Mucosa of descending colon (tissue), 3 donors: ENCODE results near the gene MYH3. TPM values are rescaled to one million over a fixed set of nuclear protein-coding genes. Genes with fewer than 3 reads are reported as not detected.

Experiments
- ATAC-seq: fragments of 200-7000 bp; cut with Tn5 transposase; one replicate; pipeline ENCODE4 v1.9.1; 2020; ENCODE audit warnings: mild to moderate bottlenecking, moderate library complexity
- DNase-seq, 3 donors: peaks; one replicate each; pipeline ENCODE4 v3.0.0-alpha.2; 2020
- H3K36me3 ChIP-seq: fragments of 200-600 bp; one replicate; pipeline ENCODE4 v1.8.0; 2021; ENCODE audit warnings: low read depth, mild to moderate bottlenecking
- H3K4me1 ChIP-seq: fragments of 200-600 bp; one replicate; pipeline ENCODE4 v1.8.0; 2021; ENCODE audit warnings: low read depth, mild to moderate bottlenecking
- H3K4me3 ChIP-seq: fragments of 200-600 bp; one replicate; pipeline ENCODE4 v1.8.0; 2021; ENCODE audit warnings: mild to moderate bottlenecking
- H3K9me3 ChIP-seq: fragments of 200-600 bp; one replicate; pipeline ENCODE4 v1.8.0; 2021; ENCODE audit warnings: mild to moderate bottlenecking
- intact Hi-C, 2 donors: fragments of 100-400 bp; cut with DNase I in 1 of 2; cut with micrococcal nuclease in 1 of 2; formaldehyde crosslinking; loops; one replicate each; pipeline versions ENCODE4 v1.11.0 to v1.11.1; 2022; cut with DNase I, micrococcal nuclease
- total RNA-seq, 3 donors: library from RNA; stranded (reverse); fragmentation: NEBNext Ultra II Directional in 2 of 3; extraction: Animal tissue kit (Norgen Biotek cat#: 25700) in 2 of 3; gene quantifications; one replicate each; pipeline versions ENCODE4 v1.2.1 to v1.2.4, GENCODE V29; 2021 to 2023
- TF ChIP-seq, protein P1 (sequence below): fragments of 200-600 bp; IDR thresholded peaks from one replicate; pipeline ENCODE4 v1.8.0; 2022; ENCODE audit warnings: antibody characterized with exemption, mild to moderate bottlenecking
- donor health status: DM: no; HTN: no; CAD: no; lungs with moderate emphysema.
- donor health status: DM: no; HTN: no; CAD: no.
- donor health status: DM: no; HTN: yes; CAD: no.

Gene MYH3
- total RNA-seq, 3 donors from 2014 or later, result 2.0 to 3.2 (median 2.3) TPM

DNA sequence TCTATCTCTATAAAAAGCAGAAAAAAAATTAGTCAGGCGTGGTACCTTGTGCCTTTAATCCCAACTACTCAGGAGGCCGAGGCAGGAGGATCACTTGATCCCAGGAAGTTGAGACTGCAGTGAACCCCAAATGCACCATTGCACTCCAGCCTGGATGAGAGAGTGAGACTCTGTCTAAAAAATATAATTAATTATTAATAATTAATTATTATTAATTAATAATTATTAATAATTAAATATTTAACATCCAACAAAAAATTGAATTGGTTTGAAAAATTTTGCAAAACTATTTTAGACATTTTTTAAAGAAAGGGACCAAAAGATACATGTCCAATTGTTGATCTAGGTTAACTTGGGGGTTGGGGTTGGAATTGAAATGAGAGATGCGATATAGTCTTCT is 51.0 kb downstream of the MYH3 start:
- H3K4me1 ChIP-seq, result no peaks in the 10 kb centered on the region
- H3K36me3 ChIP-seq, result no peaks in the 10 kb centered on the region
- intact Hi-C loops, result no loop called here
- no peaks in the 10 kb centered on the region for H3K9me3 ChIP-seq
- DNase-seq, result no peak
- no peak overlapping the region for H3K4me3 ChIP-seq
- ATAC-seq, result no peak
- TF ChIP-seq, protein P1, sequence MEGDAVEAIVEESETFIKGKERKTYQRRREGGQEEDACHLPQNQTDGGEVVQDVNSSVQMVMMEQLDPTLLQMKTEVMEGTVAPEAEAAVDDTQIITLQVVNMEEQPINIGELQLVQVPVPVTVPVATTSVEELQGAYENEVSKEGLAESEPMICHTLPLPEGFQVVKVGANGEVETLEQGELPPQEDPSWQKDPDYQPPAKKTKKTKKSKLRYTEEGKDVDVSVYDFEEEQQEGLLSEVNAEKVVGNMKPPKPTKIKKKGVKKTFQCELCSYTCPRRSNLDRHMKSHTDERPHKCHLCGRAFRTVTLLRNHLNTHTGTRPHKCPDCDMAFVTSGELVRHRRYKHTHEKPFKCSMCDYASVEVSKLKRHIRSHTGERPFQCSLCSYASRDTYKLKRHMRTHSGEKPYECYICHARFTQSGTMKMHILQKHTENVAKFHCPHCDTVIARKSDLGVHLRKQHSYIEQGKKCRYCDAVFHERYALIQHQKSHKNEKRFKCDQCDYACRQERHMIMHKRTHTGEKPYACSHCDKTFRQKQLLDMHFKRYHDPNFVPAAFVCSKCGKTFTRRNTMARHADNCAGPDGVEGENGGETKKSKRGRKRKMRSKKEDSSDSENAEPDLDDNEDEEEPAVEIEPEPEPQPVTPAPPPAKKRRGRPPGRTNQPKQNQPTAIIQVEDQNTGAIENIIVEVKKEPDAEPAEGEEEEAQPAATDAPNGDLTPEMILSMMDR, result no peak

DNA sequence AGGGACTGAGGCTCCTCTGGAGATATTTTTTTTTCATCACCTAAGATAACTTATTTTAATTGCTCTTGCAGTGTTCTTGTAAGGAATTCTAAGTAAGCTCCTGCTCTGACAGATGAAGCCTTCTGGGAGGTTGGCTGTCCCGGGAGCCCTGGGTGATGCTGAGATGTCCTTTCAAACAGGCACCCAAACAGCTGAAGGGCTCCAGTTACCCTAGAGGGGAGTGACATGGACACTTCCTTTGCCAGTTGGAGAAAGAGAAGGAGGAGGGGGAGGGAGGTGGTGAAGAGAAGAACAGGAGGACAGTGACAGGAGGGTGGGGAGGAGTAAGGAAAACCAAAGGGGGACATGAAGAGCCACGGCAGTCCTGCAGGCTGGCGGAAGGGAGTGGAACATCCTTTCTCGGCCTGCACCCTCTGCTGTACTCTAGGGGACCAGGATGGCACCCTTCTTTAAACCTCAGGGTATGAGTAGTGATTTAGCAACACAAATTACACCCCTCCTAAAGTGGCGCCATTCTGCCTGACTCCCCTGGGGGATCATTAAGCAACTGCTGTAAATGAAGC is 51.8 kb downstream of the MYH3 start:
- DNase-seq (no peak), ATAC-seq (no peak)
- Histone ChIP-seq H3K4me1 (no peaks in the 10 kb centered on the region), H3K4me3 (no peak overlapping the region), H3K36me3 (no peaks in the 10 kb centered on the region), H3K9me3 (no peaks in the 10 kb centered on the region)
- TF ChIP-seq, protein P1, result no peak
- intact Hi-C loops, result no loop called here

DNA sequence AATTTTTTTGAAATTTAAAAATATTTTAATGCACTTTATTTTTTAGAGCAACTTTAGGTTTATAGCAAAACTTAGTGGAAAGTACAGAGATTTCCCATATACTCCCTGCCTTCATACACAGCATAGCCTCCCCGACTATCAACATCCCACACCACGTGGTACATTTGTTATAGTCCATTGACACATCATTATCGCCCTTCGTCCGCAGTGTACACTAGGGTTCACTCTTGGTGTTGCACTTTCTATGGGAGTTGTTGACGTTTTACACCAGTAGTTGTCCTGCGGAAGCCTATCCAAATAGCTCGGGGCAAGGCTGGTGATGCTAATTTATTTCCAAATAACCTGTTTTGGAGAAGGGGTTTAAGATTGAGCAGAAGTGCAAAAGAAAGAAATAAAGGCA is 52.6 kb downstream of the MYH3 start:
- Histone ChIP-seq H3K4me1 (no peaks in the 10 kb centered on the region), H3K36me3 (no peaks in the 10 kb centered on the region), H3K9me3 (no peaks in the 10 kb centered on the region), H3K4me3 (no peak overlapping the region)
- ATAC-seq (no peak), DNase-seq (no peak)
- TF ChIP-seq, protein P1, result no peak
- intact Hi-C loops, result no loop called here

DNA sequence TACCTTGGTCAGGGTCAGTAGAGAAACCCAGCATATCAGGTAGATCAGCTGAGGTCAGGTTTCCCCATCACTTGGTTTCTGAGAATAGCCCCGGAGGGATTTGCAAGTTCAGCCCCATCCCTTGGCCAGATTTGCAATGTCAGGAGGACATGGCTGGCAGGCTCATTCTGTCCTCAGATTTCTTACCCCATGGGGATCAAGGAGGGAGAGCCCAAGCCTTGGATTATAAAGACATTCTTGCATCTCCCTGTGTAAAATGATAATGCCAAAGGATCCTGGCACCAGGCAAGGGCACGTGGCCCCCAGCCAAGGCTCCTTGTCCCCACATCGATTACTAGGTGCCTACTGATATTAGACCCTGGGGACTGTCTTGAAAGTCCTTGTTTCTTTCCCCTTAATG is 53.2 kb downstream of the MYH3 start:
- DNase-seq, result no peak
- Histone ChIP-seq H3K4me3 (no peak overlapping the region), H3K4me1 (no peaks in the 10 kb centered on the region), H3K36me3 (no peaks in the 10 kb centered on the region), H3K9me3 (no peaks in the 10 kb centered on the region)
- TF ChIP-seq, protein P1, result no peak
- intact Hi-C loops, result no loop called here
- ATAC-seq, result no peak

DNA sequence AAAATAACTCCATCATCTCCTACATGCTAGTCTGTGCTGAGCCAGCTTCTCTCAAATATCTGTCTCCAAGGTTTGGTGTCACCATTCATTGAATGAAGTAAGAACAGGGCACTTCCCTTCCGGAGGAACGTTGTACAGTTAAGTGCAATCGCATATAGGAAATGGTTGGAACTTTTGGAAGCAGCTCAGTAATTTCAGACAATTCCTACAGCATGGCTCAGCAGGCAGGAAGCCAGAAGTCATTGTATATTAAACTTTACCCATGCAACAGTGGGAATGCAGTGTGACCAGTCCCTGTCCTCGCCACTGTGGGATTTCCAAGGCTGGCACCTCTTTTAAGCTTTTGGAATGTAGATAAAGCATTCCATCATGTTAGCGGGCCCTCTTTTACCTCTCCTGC is 56.5 kb downstream of the MYH3 start:
- Histone ChIP-seq H3K36me3 (no peaks in the 10 kb centered on the region), H3K4me3 (no peak overlapping the region), H3K9me3 (no peaks in the 10 kb centered on the region), H3K4me1 (no peaks in the 10 kb centered on the region)
- no peak for DNase-seq
- TF ChIP-seq, protein P1, result no peak
- no peak for ATAC-seq
- intact Hi-C loops, result no loop called here

DNA sequence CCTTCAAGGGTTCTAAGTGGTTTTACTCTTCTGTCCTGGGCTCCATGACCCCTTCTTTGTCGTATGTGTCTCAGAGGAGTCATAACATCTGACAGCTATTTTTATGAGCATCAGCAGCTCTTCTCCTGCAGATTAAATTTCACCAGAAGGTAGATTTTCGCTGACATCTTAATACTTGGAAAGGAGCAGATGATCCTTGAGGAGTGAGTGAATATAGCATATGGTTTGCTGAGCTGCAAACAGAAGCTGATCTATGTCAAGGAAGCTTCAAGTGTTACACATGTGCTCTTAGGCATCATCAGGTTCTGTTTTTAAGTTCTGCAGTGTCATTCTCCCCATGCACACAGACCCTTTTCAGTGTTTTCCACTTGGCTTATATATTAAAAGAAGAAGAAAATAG is 58.5 kb downstream of the MYH3 start:
- H3K4me1 ChIP-seq, result no peaks in the 10 kb centered on the region
- TF ChIP-seq, protein P1, result no peak
- ATAC-seq (no peak), DNase-seq (no peak)
- no peaks in the 10 kb centered on the region for H3K9me3 ChIP-seq
- intact Hi-C loops, result no loop called here
- H3K36me3 ChIP-seq, result no peaks in the 10 kb centered on the region
- no peak overlapping the region for H3K4me3 ChIP-seq
